Heart right ventricle (tissue), 16 donors: ENCODE results near the gene KRTAP10-7. TPM values are rescaled to one million over a fixed set of nuclear protein-coding genes. Genes with fewer than 3 reads are reported as not detected.

Experiments
- ATAC-seq, 8 donors: fragments of 200-7000 bp; cut with Tn5 transposase; one replicate each; pipeline ENCODE4 v1.9.1; 2020; ENCODE audit warnings: mild to moderate bottlenecking in 8 of 8, moderate library complexity in 8 of 8, moderate number of reproducible peaks in 1 of 8
- DNase-seq, 2 donors: peaks; one replicate each; pipeline ENCODE4 v3.0.0-alpha.2; 2020
- H3K27ac ChIP-seq, 10 donors: fragments of 200-600 bp; sonication (generic) in 2 of 10; one replicate each; pipeline versions ENCODE4 v1.5.0 to v1.8.0; 2020 to 2022; ENCODE audit warnings: mild to moderate bottlenecking in 3 of 10
- H3K27me3 ChIP-seq, 7 donors: fragments of 200-600 bp; one replicate each; pipeline ENCODE4 v1.8.0; 2021 to 2022; ENCODE audit warnings: mild to moderate bottlenecking in 2 of 7
- H3K36me3 ChIP-seq, 9 donors: fragments of 200-600 bp; sonication (generic) in 1 of 9; one replicate each; pipeline versions ENCODE4 v1.5.0 to v1.8.0; 2020 to 2022; ENCODE audit warnings: mild to moderate bottlenecking in 2 of 9
- H3K4me1 ChIP-seq, 9 donors: fragments of 200-600 bp; sonication (generic) in 1 of 9; one replicate each; pipeline versions ENCODE4 v1.5.0 to v1.8.0; 2020 to 2022; ENCODE audit warnings: mild to moderate bottlenecking in 4 of 9
- H3K4me3 ChIP-seq, 10 donors: fragments of 200-600 bp; sonication (generic) in 2 of 10; one replicate each; pipeline versions ENCODE4 v1.5.0 to v1.8.0; 2020 to 2022; ENCODE audit warnings: mild to moderate bottlenecking in 7 of 10, moderate library complexity in 2 of 10
- H3K9me3 ChIP-seq, 11 donors: fragments of 200-600 bp in 10 of 11; sonication (generic) in 2 of 11; one replicate each; pipeline versions ENCODE4 v1.5.0 to v1.8.0; 2013 to 2022; ENCODE audit warnings: mild to moderate bottlenecking in 2 of 11, control low read depth in 1 of 11, moderate library complexity in 1 of 11
- CTCF ChIP-seq, 9 donors: fragments of 200-600 bp; sonication (generic) in 2 of 9; IDR thresholded peaks; one replicate each; pipeline versions ENCODE4 v1.5.0 to v1.8.0; 2021 to 2022; ENCODE audit warnings: antibody characterized with exemption in 9 of 9, mild to moderate bottlenecking in 5 of 9, moderate library complexity in 1 of 9
- WGBS, 2 donors: extraction: QIAGEN DNeasy Blood & Tissue Kit; methylation state at CpG; one replicate each; pipeline ENCODE4 v1.1.7; 2013; ENCODE audit warnings: inconsistent platforms in 1 of 2; 5-methylcytosine and 5-hydroxymethylcytosine counted together
- intact Hi-C, 10 donors: fragments of 100-400 bp; cut with DNase I; formaldehyde crosslinking; loops; one replicate each; pipeline versions ENCODE4 v1.11.1 to v1.14.2; 2022
- polyA plus RNA-seq, 2 donors: library from polyadenylated mRNA; stranded (reverse); fragments of 200-250 nt; gene quantifications; one replicate each; pipeline ENCODE4 v1.2.3, GENCODE V29; 2013
- total RNA-seq, 10 donors: library from RNA; stranded (reverse); fragmentation: NEBNext Ultra II Directional in 3 of 10; extraction: Animal tissue kit (Norgen Biotek cat#: 25700) in 3 of 10; gene quantifications; one replicate each; pipeline versions ENCODE4 v1.2.1 to v1.2.4, GENCODE V29; 2021 to 2023
- donor health status: Arrhythmogenic right ventricular cardiomyopathy.
- donor health status: ischemic (EF 13 %, LVEDD 7.1; RV severe dilation, severe dysfunction).
- donor health status: healthy with polysubstance abuse.
- donor health status: DM: no; HTN: yes; CAD: no.
- donor health status: DM: no; HTN: no; CAD: no.
- donor health status: ischemic (EF 25% LVEDD 6.9; RV normal size, moderate dysfunction).
- donor health status: ischemic (EF 25% LVEDD 5.7; RV mildly dilated, moderate dysfunction).
- donor health status: healthy.
- donor health status: DM: yes; HTN: yes; CAD: no.
- donor health status: Ischemic cardiomyopathy.
- donor health status: ischemic (EF 35%, LVEDD 5.7; RV mildly dilated, moderate dysfunction).
- donor health status: nonischemic (EF 11% LVEDD 7.7; RV severe dilation, severe dysfunction).
- donor health status: DM: yes; HTN: yes; CAD: no.
- donor health status: PGD.
- donor health status: ischemic (EF 29% LVEDD 5.4; RV normal size, mild dysfunction).
- donor health status: nonischemic (EF 23%, LVEDD 6.1; RV moderate dilation, normal function).

KRTAP10-7 gene
- total and polyA plus RNA-seq, 12 donors: not detected

GRCh38 chr21:44593598-44594405 lies 6.6 kb upstream of the KRTAP10-7 start:
- H3K36me3 ChIP-seq: no peaks in the 10 kb centered on the region
- intact Hi-C loops: no loop called here
- H3K4me3 ChIP-seq: no peak overlapping the region
- no peak for DNase-seq
- peaks cover 0 to 5% (median 0%) of the 10 kb centered on the region in 11 donors for H3K9me3 ChIP-seq
- H3K27me3 ChIP-seq: peaks cover 0 to 53% (median 12%) of the 10 kb centered on the region in 7 donors
- H3K27ac ChIP-seq: no peak overlapping the region
- TF ChIP-seq CTCF (IDR thresholded peaks at IDR 0.05): no peak
- peak in 2 of 8 donors; percentile 20 to 44 for ATAC-seq
- H3K4me1 ChIP-seq: peaks cover 0 to 4% (median 0%) of the 10 kb centered on the region in 9 donors
- WGBS, 2 donors: 42 to 46% methylated on average over 20 of the region's 20 CpGs

GRCh38 chr21:44594406-44594916 lies 5.9 kb upstream of the KRTAP10-7 start:
- intact Hi-C loops: no loop called here
- H3K4me3 ChIP-seq: no peak overlapping the region
- H3K27ac ChIP-seq: no peak overlapping the region
- no peak for ATAC-seq
- peaks cover 0 to 10% (median 0%) of the 10 kb centered on the region in 11 donors for H3K9me3 ChIP-seq
- peaks cover 0 to 53% (median 15%) of the 10 kb centered on the region in 7 donors for H3K27me3 ChIP-seq
- WGBS, 2 donors: 79 to 82% methylated on average over 12 of the region's 12 CpGs
- TF ChIP-seq CTCF (IDR thresholded peaks at IDR 0.05): no peak
- peaks cover 0 to 4% (median 0%) of the 10 kb centered on the region in 9 donors for H3K4me1 ChIP-seq
- no peaks in the 10 kb centered on the region for H3K36me3 ChIP-seq
- no peak for DNase-seq

- ATAC-seq (no peak), DNase-seq (no peak)
- 75 to 86% methylated on average over 6 of the region's 6 CpGs for WGBS, 2 donors
- H3K4me3 ChIP-seq: no peak overlapping the region
- TF ChIP-seq CTCF (IDR thresholded peaks at IDR 0.05): no peak
- H3K27ac ChIP-seq: no peak overlapping the region
- H3K27me3 ChIP-seq: peaks cover 0 to 52% (median 11%) of the 10 kb centered on the region in 7 donors
- peaks cover 0 to 10% (median 0%) of the 10 kb centered on the region in 11 donors for H3K9me3 ChIP-seq
- peaks cover 0 to 4% (median 0%) of the 10 kb centered on the region in 9 donors for H3K4me1 ChIP-seq
- no peaks in the 10 kb centered on the region for H3K36me3 ChIP-seq
- intact Hi-C loops: no loop called here
These were observed 4.9 kb upstream of the KRTAP10-7 start for GRCh38 chr21:44595524-44595923.

- no peak for ATAC-seq
- H3K27me3 ChIP-seq: peaks cover 0 to 59% (median 11%) of the 10 kb centered on the region in 7 donors
- 75% methylated on average over 9 of the region's 9 CpGs for WGBS, 2 donors
These were observed 4.2 kb upstream of the KRTAP10-7 start for GRCh38 chr21:44596068-44596725.

More at GRCh38 chr21:44596068-44596725, 4.2 kb upstream of the KRTAP10-7 start:
- DNase-seq: no peak
- Histone ChIP-seq H3K4me1 (peaks cover 0 to 4% (median 0%) of the 10 kb centered on the region in 9 donors), H3K36me3 (no peaks in the 10 kb centered on the region), H3K27ac (no peak overlapping the region), H3K9me3 (peaks cover 0 to 10% (median 0%) of the 10 kb centered on the region in 11 donors), H3K4me3 (no peak overlapping the region)
- no peak for TF ChIP-seq CTCF (IDR thresholded peaks at IDR 0.05)
- intact Hi-C loops: no loop called here
